Naive thymus-derived CD4-positive, alpha-beta T cell (primary cell): ENCODE results near the gene MYO9B. TPM values are rescaled to one million over a fixed set of nuclear protein-coding genes. Genes with fewer than 3 reads are reported as not detected.

Experiments used
- ATAC-seq: fragments of 150-1000 bp; cut with Tn5 transposase; 2 replicates; pipeline ENCODE4 v1.10.0; 2021; ENCODE audit warnings: mild to moderate bottlenecking, moderate library complexity
- CTCF ChIA-PET: fragments of 350-600 bp; sonication (Branson Sonifier 250); formaldehyde crosslinking; loops from one replicate; lab custom pipeline; 2021; ENCODE audit warnings: antibody characterized with exemption; lab: Charles Lee
- POLR2A ChIA-PET: fragments of 350-600 bp; sonication (Branson Sonifier 250); formaldehyde crosslinking; loops from one replicate; lab custom pipeline; 2021; ENCODE audit warnings: antibody characterized with exemption, inconsistent platforms; lab: Charles Lee
- DNase-seq, 9 donors: peaks; one replicate each; pipeline versions ENCODE4 v3.0.0 to v3.0.0-alpha.2; 2020 to 2022; ENCODE audit warnings: mixed read lengths in 1 of 9
- H3K27ac ChIP-seq: one replicate; pipeline ENCODE4 v1.7.0; 2013; ENCODE audit warnings: mild to moderate bottlenecking, low read depth, low read length, moderate library complexity
- H3K27me3 ChIP-seq, 2 donors: one replicate each; pipeline ENCODE4 v1.7.0; 2013; ENCODE audit warnings: low read length in 2 of 2, mild to moderate bottlenecking in 2 of 2, moderate library complexity in 2 of 2; ENCODE audit not compliant: control insufficient read depth in 2 of 2, insufficient read depth in 2 of 2
- H3K36me3 ChIP-seq, 3 experiments: 1 replicate in 2 of 3; 2 replicates in 1 of 3; pipeline ENCODE4 v1.7.0; 2013; ENCODE audit warnings: low read length in 3 of 3, mild to moderate bottlenecking in 3 of 3, moderate library complexity in 1 of 3; ENCODE audit not compliant: insufficient read depth in 3 of 3, control insufficient read depth in 2 of 3
- H3K4me1 ChIP-seq, 2 donors: one replicate each; pipeline ENCODE4 v1.7.0; 2013; ENCODE audit warnings: low read length in 2 of 2, mild to moderate bottlenecking in 2 of 2, moderate library complexity in 1 of 2; ENCODE audit not compliant: control insufficient read depth in 2 of 2, insufficient read depth in 2 of 2
- H3K4me3 ChIP-seq: 2 replicates; pipeline ENCODE4 v1.7.0; 2013; ENCODE audit warnings: mild to moderate bottlenecking, low read length
- H3K9me3 ChIP-seq, 3 experiments: 1 replicate in 2 of 3; 2 replicates in 1 of 3; pipeline ENCODE4 v1.7.0; 2013; ENCODE audit warnings: low read length in 3 of 3; ENCODE audit not compliant: control insufficient read depth in 2 of 3
- H3K27ac Mint-ChIP-seq, 9 donors: one replicate each; pipeline ENCODE4 v1.8.0; 2020 to 2022; ENCODE audit warnings: mixed read lengths in 9 of 9, mild to moderate bottlenecking in 8 of 9, moderate library complexity in 5 of 9, inconsistent platforms in 2 of 9
- H3K27me3 Mint-ChIP-seq, 5 donors: one replicate each; pipeline ENCODE4 v1.8.0; 2021 to 2022; ENCODE audit warnings: mixed read lengths in 5 of 5, mild to moderate bottlenecking in 1 of 5
- H3K36me3 Mint-ChIP-seq, 5 donors: one replicate each; pipeline ENCODE4 v1.8.0; 2020 to 2022; ENCODE audit warnings: mixed read lengths in 5 of 5, mild to moderate bottlenecking in 3 of 5, inconsistent platforms in 1 of 5
- H3K4me1 Mint-ChIP-seq, 7 donors: one replicate each; pipeline ENCODE4 v1.8.0; 2020 to 2022; ENCODE audit warnings: mixed read lengths in 7 of 7, mild to moderate bottlenecking in 3 of 7, inconsistent platforms in 1 of 7
- H3K4me3 Mint-ChIP-seq, 10 donors: one replicate each; pipeline ENCODE4 v1.8.0; 2020 to 2022; ENCODE audit warnings: mild to moderate bottlenecking in 10 of 10, mixed read lengths in 10 of 10, moderate library complexity in 6 of 10, inconsistent platforms in 2 of 10
- H3K9me3 Mint-ChIP-seq, 11 donors: one replicate each; pipeline ENCODE4 v1.8.0; 2020 to 2022; ENCODE audit warnings: mixed read lengths in 11 of 11, mild to moderate bottlenecking in 4 of 11, inconsistent platforms in 1 of 11, moderate library complexity in 1 of 11
- intact Hi-C, 2 donors: fragments of 100-400 bp; cut with micrococcal nuclease; formaldehyde crosslinking; loops; one replicate each; pipeline ENCODE4 v1.15.1; 2023
- polyA plus RNA-seq, 2 donors: library from polyadenylated mRNA; unstranded; fragments of 300-500 nt; fragmentation: Illumina TruSeq; gene quantifications; one replicate each; pipeline ENCODE4 v1.2.3, GENCODE V29; 2021
- total RNA-seq, 6 experiments: library from RNA in 5 of 6; stranded (reverse) in 5 of 6; gene quantifications; 1 replicate in 5 of 6; 2 replicates in 1 of 6; pipeline ENCODE4 v1.2.3 and lab custom pipeline; 2021 to 2026

MYO9B gene
- total and polyA plus RNA-seq, 7 experiments from 2014 or later = 5.6 to 297 (median 165) TPM

- no peaks in the 10 kb centered on the region for H3K4me1 ChIP-seq
- peak; percentile 75 for ATAC-seq
- no peak for DNase-seq
- intact Hi-C loops = no loop called here
- no peak overlapping the region for H3K4me3 ChIP-seq
- Mint-ChIP-seq H3K27ac (no peak overlapping the region), H3K4me1 (peaks cover 0 to 2% (median 0%) of the 10 kb centered on the region in 7 donors), H3K27me3 (peaks cover 0 to 19% (median 9%) of the 10 kb centered on the region in 5 donors), H3K36me3 (no peaks in the 10 kb centered on the region), H3K4me3 (no peak overlapping the region), H3K9me3 (no peaks in the 10 kb centered on the region)
- H3K27ac ChIP-seq = no peak overlapping the region
- no peaks in the 10 kb centered on the region for H3K27me3 ChIP-seq
- no peaks in the 10 kb centered on the region for H3K36me3 ChIP-seq
- CTCF ChIA-PET = no interaction called here
- H3K9me3 ChIP-seq = no peaks in the 10 kb centered on the region
- POLR2A ChIA-PET = no interaction called here
Observed at GRCh38 chr19:17035842-17036424, 39.6 kb upstream of the MYO9B start.

GRCh38 chr19:17036640-17037039 is 38.9 kb upstream of the MYO9B start:
- Histone ChIP-seq H3K27ac (no peak overlapping the region), H3K36me3 (no peaks in the 10 kb centered on the region), H3K4me1 (no peaks in the 10 kb centered on the region), H3K27me3 (no peaks in the 10 kb centered on the region), H3K9me3 (no peaks in the 10 kb centered on the region), H3K4me3 (no peak overlapping the region)
- Mint-ChIP-seq H3K4me3 (no peak overlapping the region), H3K9me3 (no peaks in the 10 kb centered on the region), H3K27ac (no peak overlapping the region), H3K36me3 (no peaks in the 10 kb centered on the region), H3K27me3 (peaks cover 0 to 19% (median 9%) of the 10 kb centered on the region in 5 donors), H3K4me1 (peaks cover 0 to 2% (median 0%) of the 10 kb centered on the region in 7 donors)
- intact Hi-C loops = no loop called here
- no peak for DNase-seq
- ChIA-PET POLR2A (no interaction called here), CTCF (interaction anchor here (1.4 kb wide), 1 partner anchor 16 kb away, joined by 3 read pairs; no protein-coding TSS in a partner anchor)
- ATAC-seq = no peak

- ChIA-PET POLR2A (no interaction called here), CTCF (interaction anchor here (1.4 kb wide), 1 partner anchor 16 kb away, joined by 3 read pairs; no protein-coding TSS in a partner anchor)
- H3K4me1 Mint-ChIP-seq = peaks cover 0 to 2% (median 0%) of the 10 kb centered on the region in 7 donors
- Histone ChIP-seq H3K9me3 (no peaks in the 10 kb centered on the region), H3K27ac (no peak overlapping the region), H3K36me3 (no peaks in the 10 kb centered on the region), H3K4me3 (no peak overlapping the region), H3K27me3 (no peaks in the 10 kb centered on the region), H3K4me1 (no peaks in the 10 kb centered on the region)
- no peaks in the 10 kb centered on the region for H3K36me3 Mint-ChIP-seq
- no peak for ATAC-seq
- no peak overlapping the region for H3K4me3 Mint-ChIP-seq
- DNase-seq = no peak
- no peak overlapping the region for H3K27ac Mint-ChIP-seq
- H3K9me3 Mint-ChIP-seq = no peaks in the 10 kb centered on the region
- peaks cover 0 to 23% (median 10%) of the 10 kb centered on the region in 5 donors for H3K27me3 Mint-ChIP-seq
- intact Hi-C loops = no loop called here
Observed at GRCh38 chr19:17037184-17037583, 38.4 kb upstream of the MYO9B start.

GRCh38 chr19:17037966-17038500 is 37.5 kb upstream of the MYO9B start:
- intact Hi-C loops = no loop called here
- Mint-ChIP-seq H3K27me3 (peaks cover 0 to 19% (median 10%) of the 10 kb centered on the region in 5 donors), H3K4me1 (peaks cover 0 to 2% (median 0%) of the 10 kb centered on the region in 7 donors), H3K36me3 (no peaks in the 10 kb centered on the region), H3K4me3 (no peak overlapping the region), H3K27ac (no peak overlapping the region), H3K9me3 (no peaks in the 10 kb centered on the region)
- Histone ChIP-seq H3K4me1 (no peaks in the 10 kb centered on the region), H3K4me3 (no peak overlapping the region), H3K36me3 (no peaks in the 10 kb centered on the region), H3K27me3 (no peaks in the 10 kb centered on the region), H3K27ac (no peak overlapping the region), H3K9me3 (no peaks in the 10 kb centered on the region)
- CTCF ChIA-PET = no interaction called here
- ATAC-seq = no peak
- POLR2A ChIA-PET = no interaction called here
- DNase-seq = no peak

- Mint-ChIP-seq H3K4me1 (peaks cover 0 to 5% (median 0%) of the 10 kb centered on the region in 7 donors), H3K36me3 (peaks cover 0 to 3% (median 0%) of the 10 kb centered on the region in 5 donors), H3K27ac (no peak overlapping the region), H3K4me3 (no peak overlapping the region), H3K27me3 (peaks cover 0 to 11% (median 6%) of the 10 kb centered on the region in 5 donors), H3K9me3 (no peaks in the 10 kb centered on the region)
- Histone ChIP-seq H3K27me3 (no peaks in the 10 kb centered on the region), H3K27ac (no peak overlapping the region), H3K4me1 (no peaks in the 10 kb centered on the region), H3K9me3 (no peaks in the 10 kb centered on the region), H3K4me3 (no peak overlapping the region), H3K36me3 (no peaks in the 10 kb centered on the region)
- ChIA-PET CTCF (no interaction called here), POLR2A (no interaction called here)
- DNase-seq = no peak
- intact Hi-C loops = no loop called here
- no peak for ATAC-seq
Observed at GRCh38 chr19:17041976-17042375, 33.6 kb upstream of the MYO9B start.

GRCh38 chr19:17043744-17044143 is 31.8 kb upstream of the MYO9B start:
- Mint-ChIP-seq H3K9me3 (no peaks in the 10 kb centered on the region), H3K27me3 (peaks cover 0 to 11% (median 4%) of the 10 kb centered on the region in 5 donors), H3K4me1 (peaks cover 0 to 5% (median 0%) of the 10 kb centered on the region in 7 donors), H3K4me3 (no peak overlapping the region), H3K27ac (no peak overlapping the region), H3K36me3 (peaks cover 0 to 6% (median 0%) of the 10 kb centered on the region in 5 donors)
- Histone ChIP-seq H3K4me3 (no peak overlapping the region), H3K27ac (no peak overlapping the region), H3K27me3 (no peaks in the 10 kb centered on the region), H3K4me1 (no peaks in the 10 kb centered on the region), H3K36me3 (peaks cover 0 to 2% (median 0%) of the 10 kb centered on the region in 3 experiments), H3K9me3 (no peaks in the 10 kb centered on the region)
- DNase-seq (no peak), ATAC-seq (no peak)
- intact Hi-C loops = no loop called here
- POLR2A ChIA-PET = no interaction called here
- CTCF ChIA-PET = interaction anchor here (0.7 kb wide), 1 partner anchor 369 kb away, joined by 3 read pairs; no protein-coding TSS in a partner anchor
